HG03066 (cell line): Measurements from ENCODE around the gene PDE8A.

ENCODE experiments used
- ATAC-seq: cut with Tn5 transposase; IDR thresholded peaks from one replicate; pipeline ENCODE4 v1.9.1; 2021; ENCODE audit warnings: low read depth; ENCODE audit not compliant: unreplicated experiment

Gene PDE8A

GRCh38 chr15:85029221-85029620 is 47.6 kb downstream of the PDE8A start:
- no peak for ATAC-seq

GRCh38 chr15:85030301-85030929 is 48.8 kb downstream of the PDE8A start:
- ATAC-seq, result no peak

- ATAC-seq, result no peak
Measured at GRCh38 chr15:85031086-85031943, 49.7 kb downstream of the PDE8A start.

GRCh38 chr15:85031944-85032558 is 50.4 kb downstream of the PDE8A start:
- no peak for ATAC-seq

- no peak for ATAC-seq
Measured at GRCh38 chr15:85033148-85033547, 51.5 kb downstream of the PDE8A start.

- ATAC-seq, result no peak
Measured at GRCh38 chr15:85034276-85034675, 52.6 kb downstream of the PDE8A start.

- no peak for ATAC-seq
Measured at GRCh38 chr15:85035980-85036379, 54.3 kb downstream of the PDE8A start.

GRCh38 chr15:85036716-85037115 is 55.1 kb downstream of the PDE8A start:
- ATAC-seq, result no peak

- ATAC-seq, result no peak
Measured at GRCh38 chr15:85037641-85038040, 56.0 kb downstream of the PDE8A start.

- ATAC-seq, result no peak
Measured at GRCh38 chr15:85041230-85041629, 59.6 kb downstream of the PDE8A start.

GRCh38 chr15:85044251-85044853 is 62.7 kb downstream of the PDE8A start:
- ATAC-seq, result peak; percentile 74

GRCh38 chr15:85044894-85045293 is 63.2 kb downstream of the PDE8A start:
- no peak for ATAC-seq

GRCh38 chr15:85045615-85046014 is 64.0 kb downstream of the PDE8A start:
- ATAC-seq, result no peak

GRCh38 chr15:85047271-85047948 is 65.8 kb downstream of the PDE8A start:
- ATAC-seq, result no peak

- no peak for ATAC-seq
Measured at GRCh38 chr15:85048430-85048829, 66.8 kb downstream of the PDE8A start.

GRCh38 chr15:85049805-85050204 is 68.1 kb downstream of the PDE8A start:
- ATAC-seq, result no peak

GRCh38 chr15:85059734-85060133 is 78.1 kb downstream of the PDE8A start:
- ATAC-seq, result no peak

GRCh38 chr15:85062560-85062959 is 80.9 kb downstream of the PDE8A start:
- no peak for ATAC-seq

- no peak for ATAC-seq
Measured at GRCh38 chr15:85063088-85063487, 81.4 kb downstream of the PDE8A start.

- no peak for ATAC-seq
Measured at GRCh38 chr15:85063522-85064079, 81.9 kb downstream of the PDE8A start.
